Activated T-helper 9 cell treated with anti-CD3 and anti-CD28 coated beads, Interleukin-2, amount 50 U/mL, for 16 hours (primary cell): ENCODE data around the gene RPL35.

Experiments used
- DNase-seq: peaks from one replicate; pipeline ENCODE4 v3.0.0-alpha.2; 2020; ENCODE audit warnings: low read depth

RPL35 gene

GRCh38 chr9:124818431-124819281, 43.1 kb downstream of the RPL35 start:
- DNase-seq, result no peak

- DNase-seq, result no peak
These were observed 46.2 kb downstream of the RPL35 start for GRCh38 chr9:124815601-124816000.

GRCh38 chr9:124814164-124814535, 47.6 kb downstream of the RPL35 start:
- DNase-seq, result no peak

- DNase-seq, result no peak
These were observed 48.1 kb downstream of the RPL35 start for GRCh38 chr9:124813501-124814163.

- DNase-seq, result no peak
These were observed 48.7 kb downstream of the RPL35 start for GRCh38 chr9:124813041-124813440.

GRCh38 chr9:124812441-124812876, 49.3 kb downstream of the RPL35 start:
- DNase-seq, result no peak

- DNase-seq, result no peak
These were observed 50.9 kb downstream of the RPL35 start for GRCh38 chr9:124810663-124811355.

GRCh38 chr9:124809741-124810500, 51.8 kb downstream of the RPL35 start:
- no peak for DNase-seq

- no peak for DNase-seq
These were observed 52.5 kb downstream of the RPL35 start for GRCh38 chr9:124809211-124809610.

- no peak for DNase-seq
These were observed 53.4 kb downstream of the RPL35 start for GRCh38 chr9:124808246-124808956.
